HCT116 (cell line): ENCODE data around the gene DENND5B. TPM values are rescaled to one million over a fixed set of nuclear protein-coding genes. Genes with fewer than 3 reads are reported as not detected.

Experiments
- ATAC-seq: fragments of 200-7000 bp; cut with Tn5 transposase; 2 replicates; pipeline ENCODE4 v1.9.1; 2020; ENCODE audit warnings: mild to moderate bottlenecking, moderate library complexity
- BruUV-seq: library from RNA; stranded (reverse); fragments of 400-500 nt; replicated peaks from 2 replicates; lab custom pipeline; 2021; lab: Mats Ljungman, UMichigan
- CTCF ChIA-PET: fragments of 300-600 bp; sonication (Branson Sonifier 250); formaldehyde crosslinking; loops from one replicate; lab custom pipeline; 2021; ENCODE audit warnings: antibody characterized with exemption; lab: Charles Lee
- POLR2A ChIA-PET: fragments of 300-600, 350-600 bp; sonication (Branson Sonifier 250); formaldehyde crosslinking; loops from one replicate; lab custom pipeline; 2021; ENCODE audit warnings: antibody characterized with exemption; lab: Charles Lee
- RAD21 ChIA-PET, 2 experiments: fragments of 300-600 bp; sonication (Branson Sonifier 250); formaldehyde crosslinking; loops; one replicate each; lab custom pipeline; 2023; ENCODE audit warnings: low total read pairs in 2 of 2; ENCODE audit not compliant: uncharacterized antibody in 2 of 2, unreplicated experiment in 2 of 2, low non-redundant PET in 1 of 2; lab: Charles Lee
- DNase-seq: peaks from one replicate; pipeline ENCODE4 v3.0.0-alpha.2; 2010; ENCODE audit warnings: low read depth, low spot score
- H2AFZ ChIP-seq: fragments of 200-600 bp; shearing (Covaris generic), sonication (generic); 2 replicates; pipeline ENCODE4 v1.6.1; 2017; ENCODE audit warnings: low read depth, mixed run types, mixed read lengths, antibody characterized with exemption, low read length; ENCODE audit not compliant: poor library complexity, severe bottlenecking
- H3K27ac ChIP-seq: 2 replicates; pipeline ENCODE4 v1.5.1; 2012; ENCODE audit warnings: low read depth, low read length
- H3K27me3 ChIP-seq: fragments of 200-600 bp; sonication (generic); 2 replicates; pipeline ENCODE4 v1.6.1; 2016; ENCODE audit warnings: mixed run types, low read length, mixed read lengths; ENCODE audit not compliant: insufficient read depth
- H3K36me3 ChIP-seq, 2 experiments: fragments of 200-500 bp in 1 of 2; fragments of 200-600 bp in 1 of 2; sonication (Bioruptor generic) in 1 of 2; sonication (generic) in 1 of 2; 2 replicates each; pipeline versions ENCODE4 v1.5.1 to v1.6.1; 2014 to 2016; ENCODE audit warnings: low read length in 2 of 2, inconsistent platforms in 1 of 2, mixed read lengths in 1 of 2, mixed run types in 1 of 2; ENCODE audit not compliant: insufficient read depth in 2 of 2, control insufficient read depth in 1 of 2
- H3K4me1 ChIP-seq, 2 experiments: fragments of 200-600 bp in 1 of 2; sonication (generic) in 1 of 2; 2 replicates each; pipeline versions ENCODE4 v1.5.1 to v1.6.1; 2012 to 2017; ENCODE audit warnings: low read length in 2 of 2, inconsistent platforms in 1 of 2, mild to moderate bottlenecking in 1 of 2, mixed read lengths in 1 of 2, mixed run types in 1 of 2, moderate library complexity in 1 of 2; ENCODE audit not compliant: insufficient read depth in 2 of 2, control insufficient read depth in 1 of 2
- H3K4me2 ChIP-seq: fragments of 200-600 bp; sonication (generic); 2 replicates; pipeline ENCODE4 v1.6.1; 2017; ENCODE audit warnings: mixed run types, low read length, mixed read lengths
- H3K4me3 ChIP-seq, 2 experiments: fragments of 200-600 bp in 1 of 2; sonication (generic) in 1 of 2; replicated peaks in 1 of 2; 2 replicates each; pipeline ENCODE4 v1.5.1; 2011 to 2016; ENCODE audit warnings: low read length in 2 of 2, control low read depth in 1 of 2, low read depth in 1 of 2, mild to moderate bottlenecking in 1 of 2, mixed read lengths in 1 of 2, mixed run types in 1 of 2
- H3K79me2 ChIP-seq: fragments of 200-600 bp; sonication (generic); 2 replicates; pipeline ENCODE4 v1.6.1; 2017; ENCODE audit warnings: mild to moderate bottlenecking, mixed run types, low read length, moderate library complexity, mixed read lengths; ENCODE audit not compliant: insufficient read depth
- H3K9ac ChIP-seq: fragments of 200-600 bp; sonication (generic); 2 replicates; pipeline ENCODE4 v1.6.1; 2016; ENCODE audit warnings: low read length, mixed read lengths
- H3K9me2 ChIP-seq: fragments of 200-600 bp; sonication (generic), shearing (Covaris generic); 2 replicates; pipeline ENCODE4 v1.6.1; 2017; ENCODE audit warnings: mixed run types, mild to moderate bottlenecking, moderate library complexity; ENCODE audit not compliant: insufficient read depth
- H3K9me3 ChIP-seq, 2 experiments: fragments of 200-500 bp in 1 of 2; fragments of 200-600 bp in 1 of 2; sonication (Bioruptor generic) in 1 of 2; sonication (generic) in 1 of 2; 2 replicates each; pipeline ENCODE4 v1.6.1; 2014 to 2017; ENCODE audit warnings: low read length in 2 of 2, mixed read lengths in 2 of 2, inconsistent platforms in 1 of 2, low read depth in 1 of 2, mild to moderate bottlenecking in 1 of 2, mixed run types in 1 of 2, moderate library complexity in 1 of 2; ENCODE audit not compliant: control insufficient read depth in 1 of 2, insufficient read depth in 1 of 2
- H4K20me1 ChIP-seq: fragments of 200-600 bp; sonication (generic), shearing (Covaris generic); 2 replicates; pipeline ENCODE4 v1.6.1; 2017; ENCODE audit warnings: mixed run types, mild to moderate bottlenecking, moderate library complexity; ENCODE audit not compliant: insufficient read depth
- CBX3 ChIP-seq: IDR thresholded peaks from 2 replicates; pipeline ENCODE4 v1.6.1; 2012; ENCODE audit warnings: low read depth
- EGR1 ChIP-seq: IDR thresholded peaks from 2 replicates; pipeline ENCODE4 v1.6.1; 2012; ENCODE audit warnings: low read depth
- EZH2phosphoT487 ChIP-seq: fragments of 200-600 bp; IDR thresholded peaks from 2 replicates; pipeline ENCODE4 v1.6.1; 2018; ENCODE audit warnings: antibody characterized with exemption, borderline replicate concordance
- MAX ChIP-seq: IDR thresholded peaks from 2 replicates; pipeline ENCODE4 v1.6.1; 2012
- POLR2A ChIP-seq: IDR thresholded peaks from 2 replicates; pipeline ENCODE4 v1.7.0; 2011; ENCODE audit warnings: borderline replicate concordance; ENCODE audit not compliant: insufficient read depth, insufficient read length; ENCODE audit errors: extremely low read depth
- POLR2AphosphoS5 ChIP-seq: IDR thresholded peaks from 2 replicates; pipeline ENCODE4 v1.6.1; 2011; ENCODE audit warnings: mild to moderate bottlenecking, low read depth, low read length, moderate library complexity
- REST ChIP-seq: IDR thresholded peaks from 2 replicates; pipeline ENCODE4 v1.6.1; 2012; ENCODE audit warnings: low read depth
- SP1 ChIP-seq: IDR thresholded peaks from 2 replicates; pipeline ENCODE4 v1.6.1; 2012; ENCODE audit warnings: low read depth
- SRF ChIP-seq: IDR thresholded peaks from 2 replicates; pipeline ENCODE4 v1.6.1; 2012; ENCODE audit warnings: low read depth
- TCF7L2 ChIP-seq: IDR thresholded peaks from 2 replicates; pipeline ENCODE4 v1.7.0; 2011; ENCODE audit warnings: borderline replicate concordance, inconsistent platforms; ENCODE audit not compliant: insufficient read depth, insufficient read length; ENCODE audit errors: extremely low read depth
- intact Hi-C: fragments of 100-400 bp; cut with micrococcal nuclease; formaldehyde crosslinking; loops from 2 replicates; pipeline ENCODE4 v1.10.0; 2022
- total RNA-seq: library from RNA; stranded (reverse); gene quantifications from one replicate; pipeline ENCODE4 v1.2.1, GENCODE V29; 2021; ENCODE audit not compliant: unreplicated experiment

DENND5B gene
- total RNA-seq, 1 experiment from 2014 or later: 19.2 TPM

GRCh38 chr12:31481415-31481814 is 109.5 kb downstream of the DENND5B start:
- Histone ChIP-seq H3K27me3 (no peaks in the 10 kb centered on the region), H4K20me1 (no peaks in the 10 kb centered on the region), H3K4me2 (no peak overlapping the region), H3K79me2 (no peaks in the 10 kb centered on the region; the same call in 1 of the 2 replicates), H3K9me3 (no peaks in the 10 kb centered on the region), H2AFZ (no peak overlapping the region), H3K9ac (no peak overlapping the region), H3K4me1 (peaks cover 34 to 45% of the 10 kb centered on the region in 2 experiments), H3K4me3 (no peak overlapping the region), H3K9me2 (no peaks in the 10 kb centered on the region), H3K36me3 (no peaks in the 10 kb centered on the region), H3K27ac (no peak overlapping the region)
- TF ChIP-seq SP1: no peak
- TF ChIP-seq SRF: no peak
- no peak for TF ChIP-seq TCF7L2
- TF ChIP-seq MAX: no peak
- no peak for TF ChIP-seq POLR2A
- no peak for TF ChIP-seq CBX3
- no peak for TF ChIP-seq EZH2phosphoT487
- TF ChIP-seq EGR1: no peak
- TF ChIP-seq REST: no peak
- TF ChIP-seq POLR2AphosphoS5: no peak
- no peak for ATAC-seq
- RAD21 ChIA-PET: no interaction called here
- intact Hi-C loops: no loop called here
- no TSS peak for BruUV-seq
- CTCF ChIA-PET: no interaction called here
- DNase-seq: no peak
- POLR2A ChIA-PET: no interaction called here
